ENCODE measurements around the gene EMC6.

EMC6 gene

GRCh38 chr17:3657874-3658783 lies 10.5 kb upstream of the EMC6 start:
- TF ChIP-seq CTCF (IDR thresholded peaks at IDR 0.05), result no peak

- TF ChIP-seq CTCF (IDR thresholded peaks at IDR 0.05), result no peak
These were observed 9.7 kb upstream of the EMC6 start for GRCh38 chr17:3658784-3659449.

- no peak for TF ChIP-seq CTCF (IDR thresholded peaks at IDR 0.05)
These were observed 9.0 kb upstream of the EMC6 start for GRCh38 chr17:3659541-3660111.

- TF ChIP-seq CTCF (IDR thresholded peaks at IDR 0.05), result no peak
These were observed 8.2 kb upstream of the EMC6 start for GRCh38 chr17:3660311-3660891.

DNA sequence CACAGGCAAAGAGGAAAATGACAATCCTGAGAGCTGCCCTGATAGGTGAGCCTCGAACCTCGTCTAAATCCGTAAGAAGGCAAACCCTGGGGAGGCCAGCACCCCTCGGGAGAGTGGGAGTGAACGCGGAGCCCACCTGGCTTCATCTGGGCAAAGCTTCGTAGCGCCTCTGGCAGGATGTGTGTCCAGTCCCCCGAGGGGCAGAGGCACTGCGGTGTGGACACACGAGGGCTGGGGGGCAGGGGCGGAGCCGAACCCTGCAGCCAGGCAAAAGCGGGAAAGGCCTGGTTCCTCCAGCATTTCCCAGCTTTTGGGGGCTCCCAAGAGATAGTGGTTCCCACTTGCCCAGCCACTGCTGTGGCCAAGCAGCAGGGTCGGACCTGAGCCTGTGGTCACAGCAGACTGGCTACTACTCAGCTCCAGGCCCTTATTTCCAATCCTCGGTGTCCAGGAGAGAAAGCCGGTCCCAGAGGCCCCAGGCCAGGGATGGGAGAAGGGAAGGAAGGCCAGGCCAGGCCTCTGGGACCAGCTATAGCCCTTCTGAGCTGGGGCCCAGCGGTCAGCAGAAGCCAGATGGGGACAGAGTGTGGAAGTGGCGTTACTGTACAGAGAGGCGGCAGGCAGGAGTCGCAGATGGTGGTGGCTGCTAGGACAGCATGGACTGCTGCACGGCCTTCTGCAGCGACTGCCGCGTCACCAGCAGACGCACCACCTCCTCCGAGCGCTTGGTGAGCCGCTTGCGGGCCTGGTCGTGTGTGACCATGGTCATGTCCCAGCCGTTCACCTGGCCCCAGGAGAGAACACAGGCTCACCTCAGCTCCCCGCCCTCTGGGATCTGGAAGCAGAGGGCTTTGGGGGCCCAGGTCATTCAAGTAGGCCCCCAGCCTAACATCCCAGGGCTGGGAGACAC lies 5.3 kb upstream of the EMC6 start:
- TF ChIP-seq CTCF (IDR thresholded peaks at IDR 0.05), result no peak

- TF ChIP-seq CTCF (IDR thresholded peaks at IDR 0.05), result no peak
These were observed 2.8 kb upstream of the EMC6 start for GRCh38 chr17:3665834-3666233.

DNA sequence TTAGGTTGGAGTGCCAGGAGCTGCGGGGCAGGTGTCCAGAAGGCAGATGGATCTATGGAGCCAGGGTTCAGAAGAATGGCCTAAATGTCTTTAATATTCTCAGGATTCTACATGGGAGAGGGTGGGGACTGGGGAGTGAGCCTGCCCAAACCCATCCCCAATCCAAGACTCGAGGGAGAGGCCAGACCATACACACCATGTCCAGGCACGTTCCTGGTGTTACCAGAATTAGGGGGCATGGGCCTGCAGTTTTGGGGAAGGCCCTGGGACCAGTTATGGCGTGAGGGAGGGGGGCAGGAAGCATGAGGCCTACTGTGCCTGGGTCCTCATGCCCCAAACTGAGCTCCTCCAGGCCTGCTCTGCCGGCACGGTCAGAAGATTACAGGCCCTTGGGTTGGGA lies 2.1 kb upstream of the EMC6 start:
- TF ChIP-seq CTCF (IDR thresholded peaks at IDR 0.05), result no peak

All from LNCAP (cell line).